22Rv1 (cell line): ENCODE results near the gene SH3BP5L.
A peak's percentile ranks its signal among the peaks of the same experiment; 100 is the strongest.

Experiments
- H3K27ac ChIP-seq: fragments of 450-650 bp; 2 replicates; pipeline ENCODE4 v1.5.1; 2017
- ZFX ChIP-seq: fragments of 450-650 bp; IDR thresholded peaks from 2 replicates; pipeline ENCODE4 v1.6.1; 2017; ENCODE audit warnings: antibody characterized with exemption, borderline replicate concordance
- TF ChIP-seq, protein P1 (sequence below): fragments of 450-650 bp; IDR thresholded peaks from 2 replicates; pipeline ENCODE4 v1.5.1; 2017; ENCODE audit warnings: mild to moderate bottlenecking

The SH3BP5L gene

DNA sequence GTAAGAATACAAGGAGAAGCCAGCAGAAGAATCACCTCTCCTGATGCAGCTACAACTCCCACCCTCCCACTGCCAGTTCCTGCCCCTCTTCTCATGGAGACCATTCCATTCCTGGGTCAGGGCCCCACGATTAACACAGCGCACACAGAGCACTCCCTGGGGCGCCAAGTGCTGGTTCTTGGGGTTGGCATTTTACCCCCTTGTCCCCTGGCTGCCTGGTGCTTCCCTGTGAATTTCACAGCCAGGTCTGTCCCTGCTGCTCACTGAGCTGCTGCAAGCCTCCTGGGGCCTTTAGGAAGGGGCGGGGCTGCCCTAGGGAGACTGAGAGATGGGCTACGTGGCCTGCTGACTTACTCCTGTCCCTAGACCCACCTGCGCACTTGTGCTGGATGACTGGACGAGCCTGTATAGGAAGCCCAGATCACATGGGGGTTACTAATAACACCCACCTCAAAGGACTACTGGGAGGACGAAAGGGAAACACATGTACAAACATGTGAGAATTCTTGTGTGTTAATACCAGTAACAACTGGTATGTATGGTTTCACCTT lies 17.1 kb upstream of the SH3BP5L start:
- peak overlapping the region; percentile 17; the same call in 1 of the 2 replicates for H3K27ac ChIP-seq
- no peak for TF ChIP-seq ZFX

DNA sequence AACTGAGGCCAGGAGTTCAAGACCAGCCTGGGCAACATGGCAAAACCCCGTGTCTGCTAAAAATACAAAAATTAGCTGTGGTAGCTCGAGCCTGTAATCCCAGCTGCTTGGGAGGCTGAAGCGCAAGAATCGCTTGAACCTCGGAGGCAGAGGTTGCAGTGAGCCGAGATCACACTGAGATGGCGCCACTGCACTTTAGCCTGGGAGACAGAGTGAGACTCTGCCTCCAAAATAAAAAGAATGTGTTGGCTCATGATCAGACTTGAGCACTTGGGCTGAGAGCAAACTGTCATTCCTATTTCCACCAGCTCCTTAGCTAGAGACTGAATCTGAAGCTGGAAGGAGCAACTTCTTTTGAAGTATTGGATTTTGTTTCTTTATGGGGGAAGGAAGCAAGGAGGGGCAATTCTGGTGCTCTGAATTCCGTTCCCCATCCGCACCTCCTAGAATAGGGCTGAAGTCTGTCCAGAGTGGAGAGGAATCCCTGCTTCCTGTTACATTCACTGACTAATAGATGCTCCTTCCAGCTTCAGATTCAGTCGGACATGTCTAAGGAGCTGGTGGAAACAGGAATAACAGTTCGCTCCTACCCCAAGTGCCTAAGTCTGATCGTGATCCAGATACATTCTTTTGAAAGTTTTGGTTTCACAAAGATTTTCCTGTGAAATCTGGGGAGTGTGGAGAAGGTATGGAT lies 16.1 kb upstream of the SH3BP5L start:
- peak overlapping the region; percentile 12 for H3K27ac ChIP-seq
- TF ChIP-seq, protein P1, sequence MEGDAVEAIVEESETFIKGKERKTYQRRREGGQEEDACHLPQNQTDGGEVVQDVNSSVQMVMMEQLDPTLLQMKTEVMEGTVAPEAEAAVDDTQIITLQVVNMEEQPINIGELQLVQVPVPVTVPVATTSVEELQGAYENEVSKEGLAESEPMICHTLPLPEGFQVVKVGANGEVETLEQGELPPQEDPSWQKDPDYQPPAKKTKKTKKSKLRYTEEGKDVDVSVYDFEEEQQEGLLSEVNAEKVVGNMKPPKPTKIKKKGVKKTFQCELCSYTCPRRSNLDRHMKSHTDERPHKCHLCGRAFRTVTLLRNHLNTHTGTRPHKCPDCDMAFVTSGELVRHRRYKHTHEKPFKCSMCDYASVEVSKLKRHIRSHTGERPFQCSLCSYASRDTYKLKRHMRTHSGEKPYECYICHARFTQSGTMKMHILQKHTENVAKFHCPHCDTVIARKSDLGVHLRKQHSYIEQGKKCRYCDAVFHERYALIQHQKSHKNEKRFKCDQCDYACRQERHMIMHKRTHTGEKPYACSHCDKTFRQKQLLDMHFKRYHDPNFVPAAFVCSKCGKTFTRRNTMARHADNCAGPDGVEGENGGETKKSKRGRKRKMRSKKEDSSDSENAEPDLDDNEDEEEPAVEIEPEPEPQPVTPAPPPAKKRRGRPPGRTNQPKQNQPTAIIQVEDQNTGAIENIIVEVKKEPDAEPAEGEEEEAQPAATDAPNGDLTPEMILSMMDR, result peak; percentile 67
- TF ChIP-seq ZFX, result no peak

- peak overlapping the region; percentile 12; the same call in 1 of the 2 replicates for H3K27ac ChIP-seq
- TF ChIP-seq, protein P1, result no peak
- no peak for TF ChIP-seq ZFX
These were observed 15.2 kb upstream of the SH3BP5L start for GRCh38 chr1:248840946-248841345.

DNA sequence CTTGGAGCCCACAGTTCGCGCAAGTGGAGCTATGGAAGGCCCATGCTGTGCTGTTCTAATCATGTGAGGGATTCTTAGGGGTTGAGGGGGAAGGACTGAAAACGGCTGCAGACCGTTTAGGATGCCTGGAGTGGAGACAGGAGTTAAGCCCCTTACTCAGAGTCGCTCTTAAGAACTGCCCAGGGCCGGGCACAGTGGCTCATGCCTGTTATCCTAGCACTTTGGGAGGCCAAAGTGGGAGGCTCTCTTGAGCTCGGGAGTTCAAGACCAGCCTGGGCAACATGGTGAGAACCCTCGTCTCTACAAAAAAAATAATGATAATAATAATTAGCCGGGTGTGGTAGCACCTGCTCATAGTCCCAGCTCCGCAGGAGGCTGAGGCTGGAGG lies 13.4 kb upstream of the SH3BP5L start:
- TF ChIP-seq ZFX, result no peak
- TF ChIP-seq, protein P1, result no peak

GRCh38 chr1:248838357-248839167 lies 12.8 kb upstream of the SH3BP5L start:
- H3K27ac ChIP-seq, result peak overlapping the region; percentile 100
- TF ChIP-seq, protein P1, result no peak
- no peak for TF ChIP-seq ZFX

More for the DNA sequence above, 13.4 kb upstream of the SH3BP5L start:
- H3K27ac ChIP-seq, result peak overlapping the region; percentile 100

DNA sequence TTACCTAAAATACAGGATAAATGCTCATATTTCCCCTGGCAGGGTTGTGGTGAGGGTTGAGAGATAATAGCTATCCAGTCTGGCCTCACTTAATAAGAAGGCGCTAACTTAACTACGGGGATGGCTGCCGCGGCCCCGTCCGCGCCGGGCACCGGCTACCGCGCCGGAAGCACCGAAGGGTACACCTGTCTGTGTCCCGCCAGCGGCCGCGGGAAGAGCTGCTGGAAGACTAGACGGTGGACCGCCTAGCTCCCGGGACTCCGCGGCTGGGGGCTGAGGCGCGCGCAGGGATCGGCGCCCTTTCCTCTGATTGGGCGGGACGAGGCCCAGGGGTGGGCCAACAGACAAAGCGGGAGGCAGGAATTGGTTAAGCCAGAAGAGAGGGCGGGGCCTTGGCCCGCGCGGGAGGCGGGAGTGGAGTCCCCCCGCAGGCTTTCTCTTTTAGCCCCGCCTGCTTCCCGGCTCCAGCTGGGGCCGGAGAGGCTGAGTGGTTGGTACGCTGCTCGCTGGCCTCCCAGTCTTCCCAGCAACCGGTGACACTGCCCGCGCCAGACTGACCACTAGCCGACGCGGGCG lies 12.2 kb upstream of the SH3BP5L start, which contains the start of gene ZNF672:
TSS of gene ZNF672 (plus strand) at position 444 of the 576 bp plus-strand sequence. CDS start 9,051 bp downstream, outside the sequence.
- H3K27ac ChIP-seq, result peak within 1 kb of the TSS; percentile 100
- TF ChIP-seq, protein P1, result no peak
- TF ChIP-seq ZFX, result no peak

DNA sequence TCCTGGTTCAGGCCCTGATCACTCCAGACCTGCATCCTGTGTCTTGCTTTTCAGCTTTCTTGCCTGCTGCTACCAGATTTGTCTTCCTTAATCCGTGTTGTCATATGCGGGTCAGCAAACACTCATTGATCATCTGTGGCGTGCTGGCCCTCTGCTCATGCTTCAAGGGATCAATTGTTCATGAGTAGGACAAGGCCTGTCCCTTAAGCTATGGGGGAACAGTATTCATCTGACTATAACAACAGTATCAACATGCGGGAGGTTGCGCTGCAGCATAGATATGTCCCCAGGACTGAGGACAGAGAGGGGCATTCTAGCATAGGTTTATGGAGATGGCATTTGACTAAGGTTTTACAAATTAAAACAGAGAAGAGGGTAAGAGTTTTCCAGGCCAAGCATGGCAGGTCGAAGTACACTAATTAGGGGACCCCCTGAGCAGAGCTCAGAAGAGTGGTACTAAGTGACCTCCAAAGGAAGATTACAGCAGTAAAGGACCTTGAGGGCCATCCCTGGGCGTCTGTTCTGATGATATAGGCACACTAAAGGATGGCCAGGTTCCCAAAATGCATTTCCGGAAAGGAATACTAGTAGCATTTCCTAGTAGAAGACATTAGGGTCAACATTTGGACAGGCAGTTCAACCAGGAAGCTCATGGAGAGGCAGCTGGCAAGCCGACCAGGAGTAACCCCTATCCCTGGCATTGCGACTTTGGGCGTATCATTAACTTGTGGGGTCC lies 11.5 kb upstream of the SH3BP5L start:
- TF ChIP-seq, protein P1, result no peak
- no peak for TF ChIP-seq ZFX
- H3K27ac ChIP-seq, result peak overlapping the region; percentile 100
